ENCODE data around the gene MBNL2. TPM values are rescaled to one million over a fixed set of nuclear protein-coding genes. Genes with fewer than 3 reads are reported as not detected.

The MBNL2 gene
- total RNA-seq, 2 donors from 2014 or later: 28.2 to 61.8 TPM

DNA sequence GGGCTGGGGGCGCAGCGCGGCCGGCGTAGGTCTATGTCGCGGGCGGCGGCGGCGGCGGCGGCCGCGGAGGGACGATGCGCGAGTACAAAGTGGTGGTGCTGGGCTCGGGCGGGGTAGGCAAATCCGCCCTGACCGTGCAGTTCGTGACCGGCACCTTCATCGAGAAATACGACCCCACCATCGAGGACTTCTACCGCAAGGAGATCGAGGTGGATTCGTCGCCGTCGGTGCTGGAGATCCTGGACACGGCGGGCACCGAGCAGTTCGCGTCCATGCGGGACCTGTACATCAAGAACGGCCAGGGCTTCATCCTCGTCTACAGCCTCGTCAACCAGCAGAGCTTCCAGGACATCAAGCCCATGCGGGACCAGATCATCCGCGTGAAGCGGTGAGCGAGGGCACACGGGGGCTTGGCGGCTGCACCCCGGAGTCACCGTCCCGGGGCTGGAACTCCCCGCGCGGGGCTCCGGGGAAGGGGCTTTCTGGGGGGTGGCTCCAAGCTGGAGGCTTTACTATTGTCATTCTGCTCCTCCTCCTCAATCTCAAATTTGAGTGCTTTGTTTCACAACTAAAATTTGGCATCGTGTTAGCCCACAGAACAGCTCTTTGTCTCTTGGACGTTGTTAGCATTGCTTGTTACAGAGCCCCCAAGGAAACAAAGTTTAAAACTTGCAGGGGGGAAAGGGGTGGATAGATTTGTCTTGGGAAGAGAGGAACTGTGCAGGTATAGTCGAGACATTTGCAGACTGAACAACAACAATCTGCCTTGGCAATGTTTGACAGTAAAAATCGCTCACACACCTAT, 212.5 kb downstream of the MBNL2 start:
- Histone ChIP-seq H3K4me3 (peak overlapping the region; percentile 82), H3K27me3 (no peaks in the 10 kb centered on the region), H3K4me1 (peaks cover 13% of the 10 kb centered on the region), H3K27ac (peak overlapping the region; percentile 72), H3K36me3 (no peaks in the 10 kb centered on the region), H3K9ac (ENCODE audit: low read depth in 2 of 2, low read length in 2 of 2) (peak overlapping the region; percentile 71 to 73), H3K9me3 (no peaks in the 10 kb centered on the region)
- peak; percentile 46 for DNase-seq
- intact Hi-C loops (cut with DNase I): no loop called here
- TF ChIP-seq, protein P1, sequence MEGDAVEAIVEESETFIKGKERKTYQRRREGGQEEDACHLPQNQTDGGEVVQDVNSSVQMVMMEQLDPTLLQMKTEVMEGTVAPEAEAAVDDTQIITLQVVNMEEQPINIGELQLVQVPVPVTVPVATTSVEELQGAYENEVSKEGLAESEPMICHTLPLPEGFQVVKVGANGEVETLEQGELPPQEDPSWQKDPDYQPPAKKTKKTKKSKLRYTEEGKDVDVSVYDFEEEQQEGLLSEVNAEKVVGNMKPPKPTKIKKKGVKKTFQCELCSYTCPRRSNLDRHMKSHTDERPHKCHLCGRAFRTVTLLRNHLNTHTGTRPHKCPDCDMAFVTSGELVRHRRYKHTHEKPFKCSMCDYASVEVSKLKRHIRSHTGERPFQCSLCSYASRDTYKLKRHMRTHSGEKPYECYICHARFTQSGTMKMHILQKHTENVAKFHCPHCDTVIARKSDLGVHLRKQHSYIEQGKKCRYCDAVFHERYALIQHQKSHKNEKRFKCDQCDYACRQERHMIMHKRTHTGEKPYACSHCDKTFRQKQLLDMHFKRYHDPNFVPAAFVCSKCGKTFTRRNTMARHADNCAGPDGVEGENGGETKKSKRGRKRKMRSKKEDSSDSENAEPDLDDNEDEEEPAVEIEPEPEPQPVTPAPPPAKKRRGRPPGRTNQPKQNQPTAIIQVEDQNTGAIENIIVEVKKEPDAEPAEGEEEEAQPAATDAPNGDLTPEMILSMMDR (IDR thresholded peaks at IDR 0.05): no peak

GRCh38 chr13:97435323-97435722, 213.2 kb downstream of the MBNL2 start:
- Histone ChIP-seq H3K36me3 (no peaks in the 10 kb centered on the region), H3K27me3 (no peaks in the 10 kb centered on the region), H3K4me3 (peak overlapping the region; percentile 82), H3K27ac (no peak overlapping the region), H3K9me3 (no peaks in the 10 kb centered on the region), H3K9ac (ENCODE audit: low read depth in 2 of 2, low read length in 2 of 2) (peak overlapping the region in 1 of 2 donors; percentile 73), H3K4me1 (peaks cover 10% of the 10 kb centered on the region)
- TF ChIP-seq, protein P1 (IDR thresholded peaks at IDR 0.05): no peak
- DNase-seq: no peak
- intact Hi-C loops (cut with DNase I): no loop called here

GRCh38 chr13:97435794-97436193, 213.7 kb downstream of the MBNL2 start:
- Histone ChIP-seq H3K36me3 (no peaks in the 10 kb centered on the region), H3K4me1 (peaks cover 6% of the 10 kb centered on the region), H3K9me3 (no peaks in the 10 kb centered on the region), H3K9ac (ENCODE audit: low read depth in 2 of 2, low read length in 2 of 2) (no peak overlapping the region), H3K27ac (no peak overlapping the region), H3K4me3 (peak overlapping the region; percentile 82), H3K27me3 (no peaks in the 10 kb centered on the region)
- TF ChIP-seq, protein P1 (IDR thresholded peaks at IDR 0.05): no peak
- intact Hi-C loops (cut with DNase I): no loop called here
- DNase-seq: no peak

DNA sequence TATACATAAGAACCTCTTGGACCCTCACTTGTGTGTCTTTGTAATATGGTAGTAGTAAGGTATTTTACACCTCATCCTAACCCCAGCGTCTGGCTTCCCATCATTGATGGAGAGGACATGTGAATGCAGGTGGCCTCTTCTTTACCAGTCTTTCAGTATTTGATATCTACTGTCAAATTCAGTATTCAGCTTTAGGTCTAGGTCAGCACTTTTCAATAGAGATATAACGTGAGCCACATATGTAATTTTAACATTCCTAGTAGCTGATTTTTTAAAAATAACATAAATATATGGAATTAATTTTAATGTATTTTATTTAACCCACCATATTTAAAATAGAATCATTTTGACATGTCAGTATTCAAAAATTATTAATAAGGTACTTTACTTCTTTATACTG, 214.7 kb downstream of the MBNL2 start:
- H3K27ac ChIP-seq: no peak overlapping the region
- no peaks in the 10 kb centered on the region for H3K36me3 ChIP-seq
- no peaks in the 10 kb centered on the region for H3K9me3 ChIP-seq
- no peak overlapping the region for H3K9ac ChIP-seq (ENCODE audit: low read depth in 2 of 2, low read length in 2 of 2)
- intact Hi-C loops (cut with DNase I): no loop called here
- DNase-seq: no peak
- no peak overlapping the region for H3K4me3 ChIP-seq
- peaks cover 6% of the 10 kb centered on the region for H3K4me1 ChIP-seq
- TF ChIP-seq, protein P1 (IDR thresholded peaks at IDR 0.05): no peak
- H3K27me3 ChIP-seq: no peaks in the 10 kb centered on the region

- Histone ChIP-seq H3K9me3 (no peaks in the 10 kb centered on the region), H3K9ac (ENCODE audit: low read depth in 2 of 2, low read length in 2 of 2) (no peak overlapping the region), H3K4me3 (no peak overlapping the region), H3K4me1 (peaks cover 6% of the 10 kb centered on the region), H3K27ac (no peak overlapping the region), H3K27me3 (no peaks in the 10 kb centered on the region), H3K36me3 (no peaks in the 10 kb centered on the region)
- no peak for DNase-seq
- TF ChIP-seq, protein P1 (IDR thresholded peaks at IDR 0.05): no peak
- intact Hi-C loops (cut with DNase I): no loop called here
These were observed 215.6 kb downstream of the MBNL2 start for GRCh38 chr13:97437729-97438128.
